Fibroblast of the aortic adventitia (primary cell): ENCODE measurements around the gene ARHGAP15. TPM values are rescaled to one million over a fixed set of nuclear protein-coding genes. Genes with fewer than 3 reads are reported as not detected.

Source experiments
- DNase-seq: peaks from one replicate; pipeline ENCODE4 v3.0.0-alpha.2; 2010; ENCODE audit warnings: low read depth
- H3K4me3 ChIP-seq: 2 replicates; pipeline ENCODE4 v1.5.1; 2011; ENCODE audit warnings: low read depth, mild to moderate bottlenecking, control low read depth, low read length, moderate library complexity
- total RNA-seq: library from RNA; depleted of rRNA; stranded (reverse); fragments of >200 nt; gene quantifications from 2 replicates; pipeline ENCODE4 v1.2.3, GENCODE V29; 2012; ENCODE audit warnings: low replicate concordance
- TF ChIP-seq, protein P1 (sequence below): IDR thresholded peaks from 2 replicates; pipeline ENCODE4 v1.5.1; 2011; ENCODE audit warnings: mild to moderate bottlenecking, low read length, control low read depth, inconsistent platforms; ENCODE audit not compliant: insufficient read depth

The ARHGAP15 gene
- total RNA-seq, 1 donor = not detected

DNA sequence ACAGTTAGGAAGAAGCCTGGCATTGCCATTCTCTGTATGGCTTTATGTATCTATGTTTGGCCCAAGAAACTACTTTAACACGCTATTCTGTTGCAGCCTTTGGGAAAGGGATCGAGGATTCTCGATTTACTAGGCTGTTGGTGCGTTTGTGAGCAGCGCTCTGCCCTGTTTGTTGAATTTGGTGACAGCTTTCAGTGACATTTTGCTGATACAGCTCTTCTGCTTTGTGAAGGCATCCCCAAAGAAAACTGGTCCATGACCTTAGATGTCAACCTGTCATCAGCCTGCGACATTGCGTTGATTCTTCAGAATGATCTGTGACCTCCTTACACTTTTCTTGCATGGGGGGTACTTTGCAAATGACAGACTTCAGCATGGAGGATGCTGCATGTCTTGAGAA, 431.5 kb downstream of the ARHGAP15 start:
- TF ChIP-seq, protein P1, sequence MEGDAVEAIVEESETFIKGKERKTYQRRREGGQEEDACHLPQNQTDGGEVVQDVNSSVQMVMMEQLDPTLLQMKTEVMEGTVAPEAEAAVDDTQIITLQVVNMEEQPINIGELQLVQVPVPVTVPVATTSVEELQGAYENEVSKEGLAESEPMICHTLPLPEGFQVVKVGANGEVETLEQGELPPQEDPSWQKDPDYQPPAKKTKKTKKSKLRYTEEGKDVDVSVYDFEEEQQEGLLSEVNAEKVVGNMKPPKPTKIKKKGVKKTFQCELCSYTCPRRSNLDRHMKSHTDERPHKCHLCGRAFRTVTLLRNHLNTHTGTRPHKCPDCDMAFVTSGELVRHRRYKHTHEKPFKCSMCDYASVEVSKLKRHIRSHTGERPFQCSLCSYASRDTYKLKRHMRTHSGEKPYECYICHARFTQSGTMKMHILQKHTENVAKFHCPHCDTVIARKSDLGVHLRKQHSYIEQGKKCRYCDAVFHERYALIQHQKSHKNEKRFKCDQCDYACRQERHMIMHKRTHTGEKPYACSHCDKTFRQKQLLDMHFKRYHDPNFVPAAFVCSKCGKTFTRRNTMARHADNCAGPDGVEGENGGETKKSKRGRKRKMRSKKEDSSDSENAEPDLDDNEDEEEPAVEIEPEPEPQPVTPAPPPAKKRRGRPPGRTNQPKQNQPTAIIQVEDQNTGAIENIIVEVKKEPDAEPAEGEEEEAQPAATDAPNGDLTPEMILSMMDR = no peak
- no peak overlapping the region for H3K4me3 ChIP-seq
- DNase-seq = no peak

DNA sequence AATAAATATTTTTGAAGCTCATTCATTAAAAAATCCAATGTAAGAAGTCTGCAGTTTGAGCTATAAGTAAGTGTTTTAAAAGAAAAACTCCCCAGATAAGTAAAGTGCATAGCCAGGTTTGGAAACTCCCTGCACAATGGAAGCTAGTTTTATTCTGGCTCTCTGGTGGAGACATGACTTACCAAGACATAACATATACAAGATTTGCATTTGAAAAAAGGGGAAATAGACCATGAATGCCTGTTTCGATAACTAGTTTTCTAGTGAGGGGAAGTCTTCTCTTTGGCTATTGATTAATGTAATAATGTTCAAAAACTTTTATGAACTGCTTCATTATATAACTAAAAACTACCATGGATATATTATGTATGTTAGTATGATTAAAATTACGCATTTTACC, 435.2 kb downstream of the ARHGAP15 start:
- TF ChIP-seq, protein P1 = no peak

DNA sequence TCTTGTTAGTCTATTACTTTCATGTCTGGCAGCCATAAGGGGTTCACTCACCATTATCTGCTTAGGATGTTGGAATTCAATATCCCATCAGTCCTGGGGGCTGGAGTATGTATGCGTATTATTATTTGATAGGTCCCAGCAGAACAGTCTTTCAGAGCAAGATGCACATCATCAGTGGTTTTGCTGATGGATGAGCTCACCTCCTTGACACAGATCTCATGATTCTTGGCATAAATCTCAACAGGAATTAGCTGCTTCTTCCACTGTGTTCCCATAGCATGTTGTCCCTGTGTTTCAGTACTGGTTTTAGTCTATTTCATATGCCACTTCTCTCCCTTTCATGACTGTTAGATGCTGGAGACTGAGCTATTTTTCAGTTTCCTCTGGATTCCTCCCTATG, 442.5 kb downstream of the ARHGAP15 start:
- TF ChIP-seq, protein P1 = no peak
- no peak for DNase-seq
- no peak overlapping the region for H3K4me3 ChIP-seq

More for the DNA sequence above, 435.2 kb downstream of the ARHGAP15 start:
- no peak overlapping the region for H3K4me3 ChIP-seq
- DNase-seq = no peak

DNA sequence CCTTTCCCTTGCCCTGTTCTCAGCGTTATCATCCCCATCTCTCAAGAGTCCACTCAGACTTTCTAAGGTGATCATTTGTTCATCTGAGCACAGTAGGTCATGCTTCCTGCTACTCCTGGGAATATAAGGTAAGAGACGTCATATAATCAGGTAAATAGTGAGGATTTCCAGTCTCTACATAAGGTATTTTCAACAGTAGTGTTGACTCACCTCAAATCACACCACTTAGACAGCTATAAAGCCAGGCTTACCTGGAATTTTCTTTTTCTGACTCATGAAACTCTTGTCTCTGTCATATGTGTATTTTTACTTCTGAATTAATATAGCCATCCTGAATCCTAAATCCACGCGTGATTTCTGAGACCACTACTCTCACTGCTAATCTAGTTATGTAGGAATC, 443.2 kb downstream of the ARHGAP15 start:
- TF ChIP-seq, protein P1 = no peak
- no peak overlapping the region for H3K4me3 ChIP-seq
- DNase-seq = no peak

DNA sequence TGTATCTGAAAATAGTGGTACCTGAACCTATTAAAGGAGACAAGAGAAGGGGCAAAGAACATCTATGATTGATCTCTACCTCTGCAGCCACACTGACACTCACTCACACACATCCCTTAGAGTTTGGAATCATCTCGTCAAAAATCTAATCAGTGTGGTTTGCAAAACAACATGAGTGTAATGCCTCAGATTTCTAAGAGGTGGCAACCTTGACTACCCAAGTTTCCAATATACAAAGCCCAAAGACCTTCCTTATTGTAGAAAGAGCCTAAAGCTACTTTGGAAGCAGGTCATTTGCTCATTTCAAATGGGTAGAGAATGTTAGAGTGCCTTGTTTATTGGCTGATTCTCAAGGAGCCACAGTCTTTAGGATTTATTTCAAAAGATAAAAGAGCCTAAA, 444.9 kb downstream of the ARHGAP15 start:
- H3K4me3 ChIP-seq = no peak overlapping the region
- DNase-seq = no peak
- TF ChIP-seq, protein P1 = no peak

DNA sequence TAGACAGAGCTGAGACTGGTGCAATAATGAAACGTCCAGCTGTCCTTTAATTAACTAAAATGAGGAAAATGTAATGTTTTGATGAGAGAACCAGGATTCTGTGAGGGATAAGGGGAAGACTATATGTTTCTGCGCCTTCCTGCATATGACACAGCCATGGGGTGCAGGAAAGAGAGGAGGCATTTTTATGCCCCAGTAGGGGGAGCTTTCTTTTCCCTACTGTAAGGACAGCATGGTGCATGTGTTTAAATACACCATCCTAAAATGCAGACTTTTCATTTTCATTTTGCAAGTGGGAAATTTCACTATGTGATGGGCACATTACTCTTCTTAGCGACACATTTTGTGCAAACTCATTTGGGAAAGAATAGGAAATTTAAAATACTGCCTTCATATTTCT, 446.1 kb downstream of the ARHGAP15 start:
- DNase-seq = peak; percentile 11
- TF ChIP-seq, protein P1 = peak; percentile 39

DNA sequence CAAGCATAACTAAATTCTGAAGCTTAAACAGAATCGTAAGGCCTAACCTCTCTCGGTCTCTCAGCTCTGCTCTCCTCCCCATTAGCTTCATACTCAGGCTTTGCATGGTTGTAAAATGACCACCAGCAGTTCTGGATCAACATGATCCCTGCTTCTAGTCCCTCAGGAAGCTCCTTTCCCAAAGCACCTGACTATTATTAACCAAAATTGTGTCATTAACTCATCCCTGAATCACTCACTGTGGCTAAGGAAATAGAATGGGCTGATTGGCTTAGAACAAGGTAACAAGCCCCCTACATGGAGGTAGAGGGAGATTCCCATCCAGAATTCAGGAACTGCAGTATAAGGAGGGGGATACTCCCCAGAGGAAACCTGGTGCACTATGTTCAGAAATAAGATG, 448.3 kb downstream of the ARHGAP15 start:
- TF ChIP-seq, protein P1 = no peak
- no peak for DNase-seq
- H3K4me3 ChIP-seq = no peak overlapping the region

More for the DNA sequence above, 446.1 kb downstream of the ARHGAP15 start:
- H3K4me3 ChIP-seq = no peak overlapping the region
